ENCODE measurements around the gene ZC3H6. TPM values are rescaled to one million over a fixed set of nuclear protein-coding genes. Genes with fewer than 3 reads are reported as not detected.

The ZC3H6 gene
- total RNA-seq = 10 to 100 TPM in 1 of 2 experiments, 1 to 10 TPM in 1; 6.9 to 12.1 TPM

GRCh38 chr2:112275311-112275886, at the start of gene ZC3H6:
ZC3H6 (plus strand) TSS chr2:112275597; CDS start chr2:112275995, 398 bp downstream.
- H3K4me1 Mint-ChIP-seq = peaks cover 6% of the 10 kb centered on the region
- peak; percentile 96 for ATAC-seq
- H3K27ac Mint-ChIP-seq = peak within 1 kb of the TSS; percentile 97
- no peaks in the 10 kb centered on the region for H3K36me3 Mint-ChIP-seq
- DNase-seq = peak; percentile 99
- H3K4me3 Mint-ChIP-seq = peak within 1 kb of the TSS; percentile 89
- CTCF ChIA-PET = interaction anchor here (3.2 kb wide), 1 partner anchor 15 kb away, joined by 19 read pairs; no protein-coding TSS in a partner anchor
- no peaks in the 10 kb centered on the region for H3K27me3 Mint-ChIP-seq
- no peaks in the 10 kb centered on the region for H3K9me3 Mint-ChIP-seq (ENCODE audit: low read depth)

- DNase-seq (no peak), ATAC-seq (no peak)
- Mint-ChIP-seq H3K4me1 (no peaks in the 10 kb centered on the region), H3K27me3 (no peaks in the 10 kb centered on the region), H3K36me3 (peaks cover 43% of the 10 kb centered on the region), H3K4me3 (no peak overlapping the region), H3K9me3 (ENCODE audit: low read depth) (no peaks in the 10 kb centered on the region), H3K27ac (no peak overlapping the region)
- CTCF ChIA-PET = no interaction called here
These were observed 46.0 kb upstream of the ZC3H6 start for GRCh38 chr2:112229348-112229747.

- peaks cover 37% of the 10 kb centered on the region for H3K36me3 Mint-ChIP-seq
- H3K27me3 Mint-ChIP-seq = no peaks in the 10 kb centered on the region
- no peaks in the 10 kb centered on the region for H3K9me3 Mint-ChIP-seq (ENCODE audit: low read depth)
- DNase-seq (no peak), ATAC-seq (no peak)
- H3K4me1 Mint-ChIP-seq = no peaks in the 10 kb centered on the region
- H3K27ac Mint-ChIP-seq = no peak overlapping the region
- H3K4me3 Mint-ChIP-seq = no peak overlapping the region
- CTCF ChIA-PET = no interaction called here
These were observed 45.0 kb upstream of the ZC3H6 start for GRCh38 chr2:112230371-112230770.

- Mint-ChIP-seq H3K27ac (no peak overlapping the region), H3K36me3 (peaks cover 22% of the 10 kb centered on the region), H3K9me3 (ENCODE audit: low read depth) (no peaks in the 10 kb centered on the region), H3K4me1 (peaks cover 5% of the 10 kb centered on the region), H3K27me3 (no peaks in the 10 kb centered on the region), H3K4me3 (no peak overlapping the region)
- ATAC-seq = no peak
- no peak for DNase-seq
- CTCF ChIA-PET = no interaction called here
These were observed 35.5 kb upstream of the ZC3H6 start for GRCh38 chr2:112239862-112240261.

GRCh38 chr2:112242384-112242783, 33.0 kb upstream of the ZC3H6 start:
- no peaks in the 10 kb centered on the region for H3K9me3 Mint-ChIP-seq (ENCODE audit: low read depth)
- H3K4me3 Mint-ChIP-seq = no peak overlapping the region
- H3K27ac Mint-ChIP-seq = no peak overlapping the region
- peaks cover 34% of the 10 kb centered on the region for H3K36me3 Mint-ChIP-seq
- peaks cover 5% of the 10 kb centered on the region for H3K4me1 Mint-ChIP-seq
- CTCF ChIA-PET = interaction anchor here (0.8 to 1.5 kb wide), 2 partner anchors 12 to 55 kb away, joined by 3 to 4 read pairs; partner anchors contain the start of gene ZC3H8
- DNase-seq (no peak), ATAC-seq (no peak)
- H3K27me3 Mint-ChIP-seq = no peaks in the 10 kb centered on the region

- Mint-ChIP-seq H3K27ac (no peak overlapping the region), H3K9me3 (ENCODE audit: low read depth) (no peaks in the 10 kb centered on the region), H3K4me1 (peaks cover 5% of the 10 kb centered on the region), H3K4me3 (no peak overlapping the region), H3K36me3 (peaks cover 41% of the 10 kb centered on the region), H3K27me3 (no peaks in the 10 kb centered on the region)
- no peak for DNase-seq
- CTCF ChIA-PET = interaction anchor here (1.5 kb wide), 1 partner anchor 11 kb away, joined by 4 read pairs; the partner anchor contains the start of gene ZC3H8
- no peak for ATAC-seq
These were observed 32.2 kb upstream of the ZC3H6 start for GRCh38 chr2:112243233-112243632.

GRCh38 chr2:112244854-112245253, 30.5 kb upstream of the ZC3H6 start:
- Mint-ChIP-seq H3K9me3 (ENCODE audit: low read depth) (no peaks in the 10 kb centered on the region), H3K4me3 (no peak overlapping the region), H3K27ac (no peak overlapping the region), H3K27me3 (no peaks in the 10 kb centered on the region), H3K36me3 (peaks cover 47% of the 10 kb centered on the region), H3K4me1 (peaks cover 5% of the 10 kb centered on the region)
- no peak for ATAC-seq
- CTCF ChIA-PET = no interaction called here
- no peak for DNase-seq

GRCh38 chr2:112251271-112251670, 24.1 kb upstream of the ZC3H6 start:
- CTCF ChIA-PET = interaction anchor here (0.9 to 1.7 kb wide), 3 partner anchors 9 to 130 kb away, joined by 3 to 6 read pairs (median 4); no protein-coding TSS in a partner anchor
- H3K36me3 Mint-ChIP-seq = peaks cover 26% of the 10 kb centered on the region
- no peaks in the 10 kb centered on the region for H3K27me3 Mint-ChIP-seq
- H3K4me3 Mint-ChIP-seq = no peak overlapping the region
- DNase-seq (no peak), ATAC-seq (no peak)
- H3K27ac Mint-ChIP-seq = no peak overlapping the region
- peaks cover 22% of the 10 kb centered on the region for H3K4me1 Mint-ChIP-seq
- H3K9me3 Mint-ChIP-seq (ENCODE audit: low read depth) = no peaks in the 10 kb centered on the region

- peak overlapping the region; percentile 32 for H3K27ac Mint-ChIP-seq
- CTCF ChIA-PET = interaction anchor here (1.4 kb wide), 1 partner anchor 11 kb away, joined by 4 read pairs; no protein-coding TSS in a partner anchor
- ATAC-seq = no peak
These were observed 22.1 kb upstream of the ZC3H6 start for GRCh38 chr2:112253261-112253815.

GRCh38 chr2:112254466-112255240, 20.7 kb upstream of the ZC3H6 start, which contains the start of gene ZC3H8:
ZC3H8 (minus strand) TSS chr2:112255042; CDS start chr2:112254981, 61 bp downstream.
- ATAC-seq (peak; percentile 95), DNase-seq (peak; percentile 97)
- H3K4me3 Mint-ChIP-seq = peak within 1 kb of the TSS; percentile 84
- H3K4me1 Mint-ChIP-seq = peaks cover 29% of the 10 kb centered on the region
- H3K9me3 Mint-ChIP-seq (ENCODE audit: low read depth) = no peaks in the 10 kb centered on the region
- peaks cover 4% of the 10 kb centered on the region for H3K36me3 Mint-ChIP-seq
- H3K27ac Mint-ChIP-seq = peak within 1 kb of the TSS; percentile 90
- H3K27me3 Mint-ChIP-seq = no peaks in the 10 kb centered on the region
- CTCF ChIA-PET = interaction anchor here (0.7 to 2.9 kb wide), 9 partner anchors 12 to 283 kb away, joined by 3 to 11 read pairs (median 4); partner anchors contain the start of genes RGPD8 and TMEM87B

More at GRCh38 chr2:112253261-112253815, 22.1 kb upstream of the ZC3H6 start:
- Mint-ChIP-seq H3K4me3 (peak overlapping the region; percentile 84), H3K4me1 (peaks cover 22% of the 10 kb centered on the region), H3K27me3 (no peaks in the 10 kb centered on the region), H3K9me3 (ENCODE audit: low read depth) (no peaks in the 10 kb centered on the region), H3K36me3 (peaks cover 9% of the 10 kb centered on the region)
- DNase-seq = no peak

GRCh38 chr2:112255875-112256274, 19.5 kb upstream of the ZC3H6 start:
- no peaks in the 10 kb centered on the region for H3K9me3 Mint-ChIP-seq (ENCODE audit: low read depth)
- H3K4me3 Mint-ChIP-seq = no peak overlapping the region
- H3K27me3 Mint-ChIP-seq = no peaks in the 10 kb centered on the region
- DNase-seq (no peak), ATAC-seq (no peak)
- H3K4me1 Mint-ChIP-seq = peaks cover 32% of the 10 kb centered on the region
- CTCF ChIA-PET = interaction anchor here (0.7 to 2.9 kb wide), 5 partner anchors 13 to 178 kb away, joined by 3 to 11 read pairs (median 4); partner anchors contain the start of gene RGPD8
- peaks cover 4% of the 10 kb centered on the region for H3K36me3 Mint-ChIP-seq
- H3K27ac Mint-ChIP-seq = peak overlapping the region; percentile 35

- peaks cover 32% of the 10 kb centered on the region for H3K4me1 Mint-ChIP-seq
- CTCF ChIA-PET = interaction anchor here (0.7 to 2.9 kb wide), 3 partner anchors 12 to 135 kb away, joined by 3 to 11 read pairs (median 3); no protein-coding TSS in a partner anchor
- no peak overlapping the region for H3K4me3 Mint-ChIP-seq
- no peak for ATAC-seq
- no peaks in the 10 kb centered on the region for H3K27me3 Mint-ChIP-seq
- H3K36me3 Mint-ChIP-seq = peaks cover 5% of the 10 kb centered on the region
- H3K27ac Mint-ChIP-seq = no peak overlapping the region
- no peaks in the 10 kb centered on the region for H3K9me3 Mint-ChIP-seq (ENCODE audit: low read depth)
- DNase-seq = no peak
These were observed 18.7 kb upstream of the ZC3H6 start for GRCh38 chr2:112256654-112257053.

GRCh38 chr2:112257575-112257974, 17.8 kb upstream of the ZC3H6 start:
- H3K27me3 Mint-ChIP-seq = no peaks in the 10 kb centered on the region
- DNase-seq (no peak), ATAC-seq (no peak)
- CTCF ChIA-PET = interaction anchor here (1.5 to 2.9 kb wide), 2 partner anchors 12 to 136 kb away, joined by 3 to 11 read pairs; no protein-coding TSS in a partner anchor
- peaks cover 7% of the 10 kb centered on the region for H3K36me3 Mint-ChIP-seq
- H3K4me3 Mint-ChIP-seq = no peak overlapping the region
- no peaks in the 10 kb centered on the region for H3K9me3 Mint-ChIP-seq (ENCODE audit: low read depth)
- H3K27ac Mint-ChIP-seq = no peak overlapping the region
- H3K4me1 Mint-ChIP-seq = peaks cover 32% of the 10 kb centered on the region

All from activated CD8-positive, alpha-beta memory T cell treated with anti-CD3 and anti-CD28 coated beads, Interleukin-2, amount 10 ng/mL, durations not matched to agents 7 days and 5 days (primary cell).